ENCODE data around the gene EXOC2.
"Not testable (repeated sequence)": the region's sequence is repeated elsewhere in the genome, so short reads cannot be mapped to it uniquely, and the experiment has no call there.

Gene EXOC2

DNA sequence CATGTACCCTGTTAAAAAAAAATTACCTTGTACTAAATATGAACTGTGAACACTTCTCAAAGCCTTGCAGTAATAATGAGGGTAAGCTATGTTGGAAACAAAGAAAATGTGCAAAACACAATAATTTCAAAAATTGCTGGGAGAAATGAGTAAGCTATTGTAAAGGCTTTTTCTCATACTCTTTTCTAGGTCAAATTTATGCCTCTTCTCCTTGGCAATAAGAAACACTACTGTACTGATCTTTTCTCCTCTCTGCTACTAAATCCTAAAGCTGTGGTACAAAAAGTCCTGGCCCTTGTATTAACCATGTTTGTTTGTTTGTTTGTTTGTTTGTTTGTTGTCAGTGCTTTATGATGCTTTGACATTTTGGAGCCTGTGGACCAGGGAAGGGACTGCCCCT, 18.5 kb downstream of the EXOC2 start:
- H3K27ac ChIP-seq (ENCODE audit: low read length) = peak overlapping the region; percentile 18
- no peak overlapping the region for H3K4me3 ChIP-seq (ENCODE audit: low read length)
- H3K27me3 ChIP-seq (ENCODE audit: insufficient read depth, low read length) = no peaks in the 10 kb centered on the region
- H3K9ac ChIP-seq (ENCODE audit: low read depth, low read length) = peak overlapping the region; percentile 56; the same call in 1 of the 2 replicates
- peaks cover 6% of the 10 kb centered on the region; the same call in 1 of the 2 replicates for H3K9me3 ChIP-seq (ENCODE audit: insufficient read depth, low read depth, low read length)
- peaks cover 6% of the 10 kb centered on the region; the same call in 1 of the 2 replicates for H3K36me3 ChIP-seq (ENCODE audit: insufficient read depth, low read depth, low read length)
- peaks cover 30% of the 10 kb centered on the region for H3K4me1 ChIP-seq (ENCODE audit: insufficient read depth, low read length)

DNA sequence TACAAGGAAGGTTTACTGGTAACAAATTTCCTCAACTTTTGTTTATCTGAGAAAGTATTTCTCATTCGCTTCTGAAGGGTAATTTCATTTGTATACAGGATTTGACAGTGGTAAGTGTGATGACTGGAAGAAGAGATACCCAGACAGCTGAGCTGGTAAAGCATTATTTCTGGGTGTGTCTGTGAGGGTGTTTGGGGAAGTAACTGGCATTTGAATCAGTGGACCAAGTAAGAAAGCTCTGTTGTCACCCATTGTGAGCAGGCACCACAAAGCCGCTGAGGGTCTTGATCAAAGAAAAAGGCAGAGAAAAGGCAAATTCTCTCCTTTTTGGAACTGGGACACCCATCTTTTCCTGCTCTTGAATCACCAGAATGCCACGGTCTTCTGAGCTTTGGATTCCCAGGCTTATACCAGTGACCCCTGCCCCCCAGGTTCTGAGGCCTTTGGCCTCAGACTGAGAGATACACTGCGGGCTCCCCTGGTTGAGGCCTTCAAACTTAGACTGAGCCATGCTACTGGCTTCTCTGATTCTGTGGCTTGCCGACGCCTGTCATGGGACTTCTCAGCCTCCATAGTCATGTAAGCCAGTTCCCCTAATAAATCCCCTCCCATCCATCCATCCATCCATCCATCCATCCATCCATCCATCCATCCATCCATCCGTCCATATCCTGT, 25.5 kb downstream of the EXOC2 start:
- Histone ChIP-seq H3K9ac (ENCODE audit: low read depth, low read length) (no peak overlapping the region), H3K36me3 (ENCODE audit: insufficient read depth, low read depth, low read length) (peaks cover 4% of the 10 kb centered on the region; the same call in 1 of the 2 replicates), H3K27ac (ENCODE audit: low read length) (no peak overlapping the region), H3K4me3 (ENCODE audit: low read length) (no peak overlapping the region), H3K4me1 (ENCODE audit: insufficient read depth, low read length) (no peaks in the 10 kb centered on the region), H3K9me3 (ENCODE audit: insufficient read depth, low read depth, low read length) (peaks cover 10% of the 10 kb centered on the region; the same call in 1 of the 2 replicates), H3K27me3 (ENCODE audit: insufficient read depth, low read length) (no peaks in the 10 kb centered on the region)

DNA sequence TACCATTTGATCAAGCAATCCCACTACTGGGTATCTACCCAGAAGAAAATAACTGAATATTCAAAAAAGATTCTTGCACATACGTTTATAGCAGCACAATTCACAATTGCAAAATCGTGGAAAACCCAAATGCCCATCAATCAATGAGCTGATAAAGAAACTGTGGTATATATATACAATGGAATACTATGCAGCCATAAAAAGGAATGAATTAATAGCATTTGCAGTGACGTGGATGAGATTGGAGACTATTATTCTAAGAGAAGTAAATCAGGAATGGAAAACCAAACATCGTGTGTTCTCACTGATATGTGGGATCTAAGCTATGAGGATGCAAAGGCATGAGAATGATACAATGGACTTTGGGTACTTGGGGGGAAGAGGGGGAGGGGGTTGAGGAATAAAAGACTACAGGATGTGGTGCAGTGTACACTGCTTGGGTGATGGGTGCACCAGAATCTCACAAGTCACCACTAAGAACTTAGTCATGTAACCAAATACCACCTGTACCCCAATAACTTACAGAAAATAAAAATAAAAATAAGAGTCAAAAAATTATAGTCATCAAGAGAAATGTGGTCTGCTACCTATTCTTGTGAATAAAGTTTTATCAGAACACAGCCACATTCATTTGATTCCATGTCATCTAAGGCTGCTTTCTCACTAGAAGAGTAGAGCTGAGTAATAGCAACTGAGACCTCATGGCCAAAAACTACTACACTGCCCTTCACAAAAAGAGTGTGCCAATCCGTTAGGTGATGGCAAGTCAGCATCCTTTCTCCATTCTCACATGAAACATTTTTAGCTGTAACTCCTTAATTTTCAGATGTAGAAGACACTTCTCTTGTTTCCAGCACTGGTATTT, 27.3 kb downstream of the EXOC2 start:
- H3K9me3 ChIP-seq (ENCODE audit: insufficient read depth, low read depth, low read length) = peaks cover 5% of the 10 kb centered on the region; the same call in 1 of the 2 replicates
- H3K27me3 ChIP-seq (ENCODE audit: insufficient read depth, low read length) = no peaks in the 10 kb centered on the region
- no peak overlapping the region for H3K27ac ChIP-seq (ENCODE audit: low read length)
- peaks cover 6% of the 10 kb centered on the region; the same call in 1 of the 2 replicates for H3K4me1 ChIP-seq (ENCODE audit: insufficient read depth, low read length)
- no peak overlapping the region for H3K9ac ChIP-seq (ENCODE audit: low read depth, low read length)
- no peak overlapping the region for H3K4me3 ChIP-seq (ENCODE audit: low read length)
- no peaks in the 10 kb centered on the region for H3K36me3 ChIP-seq (ENCODE audit: insufficient read depth, low read depth, low read length)

DNA sequence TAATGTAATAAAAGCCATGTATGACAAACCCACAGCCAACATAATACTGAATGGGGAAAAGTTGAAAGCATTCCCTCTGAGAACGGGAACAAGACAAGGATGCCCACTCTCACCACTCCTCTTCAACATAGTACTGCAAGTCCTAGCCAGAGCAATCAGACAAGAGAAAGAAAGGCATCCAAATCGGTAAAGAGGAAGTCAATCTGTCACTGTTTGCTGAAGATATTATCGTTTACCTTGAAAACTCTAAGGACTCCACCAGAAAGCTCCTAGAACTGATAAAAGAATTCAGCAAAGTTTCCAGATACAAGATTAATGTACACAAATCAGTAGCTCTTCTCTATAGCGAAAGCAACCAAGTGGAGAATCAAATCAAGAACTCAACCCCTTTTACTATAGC, 29.2 kb downstream of the EXOC2 start:
- not testable (repeated sequence) for H3K9me3 ChIP-seq (ENCODE audit: insufficient read depth, low read depth, low read length); H3K9ac ChIP-seq (ENCODE audit: low read depth, low read length); H3K27me3 ChIP-seq (ENCODE audit: insufficient read depth, low read length); H3K36me3 ChIP-seq (ENCODE audit: insufficient read depth, low read depth, low read length); H3K4me3 ChIP-seq (ENCODE audit: low read length); H3K27ac ChIP-seq (ENCODE audit: low read length)
- H3K4me1 ChIP-seq (ENCODE audit: insufficient read depth, low read length) = peaks cover 21% of the 10 kb centered on the region

DNA sequence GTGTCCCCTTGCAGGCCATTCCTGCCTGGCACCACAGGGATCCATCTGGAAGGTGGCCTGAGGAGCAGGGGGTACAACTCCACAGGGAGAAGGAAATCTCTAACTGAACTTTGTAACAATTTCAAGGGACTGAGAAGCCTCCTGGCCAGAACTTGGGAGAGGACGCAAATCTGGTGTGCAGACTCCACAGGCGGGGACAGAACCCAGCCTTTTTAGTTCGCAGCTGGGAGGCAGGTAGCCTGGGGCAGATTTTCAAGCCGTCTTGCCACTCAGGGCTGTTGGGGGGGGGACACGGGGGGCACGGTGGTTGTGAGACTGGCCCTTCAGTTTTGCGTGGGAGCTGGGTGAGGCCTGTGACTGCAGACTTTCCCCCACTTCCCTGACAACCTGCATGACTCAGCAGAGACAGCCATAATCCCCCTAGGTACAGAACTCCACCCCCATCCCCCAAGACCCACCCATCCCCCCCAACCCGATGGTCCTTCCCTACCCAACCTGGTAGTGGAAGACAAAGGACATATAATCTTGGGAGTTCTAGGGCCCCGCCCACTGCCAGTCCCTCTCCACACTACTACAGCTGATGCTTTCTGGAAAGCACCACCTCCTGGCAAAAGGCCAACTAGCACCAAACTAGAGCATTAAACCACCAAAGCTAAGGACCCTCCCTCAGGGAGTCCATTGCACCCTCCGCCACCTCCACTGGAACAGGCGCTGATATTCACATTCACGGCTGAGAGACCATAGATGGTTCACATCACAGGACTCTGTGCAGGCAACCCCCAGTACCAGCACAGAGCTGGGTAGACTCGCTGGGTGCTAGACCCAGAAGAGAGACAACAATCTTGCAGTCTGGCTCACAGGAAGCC, 33.0 kb downstream of the EXOC2 start:
- H3K36me3 ChIP-seq (ENCODE audit: insufficient read depth, low read depth, low read length) = no peaks in the 10 kb centered on the region
- H3K27ac ChIP-seq (ENCODE audit: low read length) = peak overlapping the region; percentile 94
- no peaks in the 10 kb centered on the region for H3K27me3 ChIP-seq (ENCODE audit: insufficient read depth, low read length)
- H3K9ac ChIP-seq (ENCODE audit: low read depth, low read length) = peak overlapping the region; percentile 91
- peak overlapping the region; percentile 24; the same call in 1 of the 2 replicates for H3K4me3 ChIP-seq (ENCODE audit: low read length)
- H3K4me1 ChIP-seq (ENCODE audit: insufficient read depth, low read length) = peaks cover 36% of the 10 kb centered on the region
- H3K9me3 ChIP-seq (ENCODE audit: insufficient read depth, low read depth, low read length) = no peaks in the 10 kb centered on the region

DNA sequence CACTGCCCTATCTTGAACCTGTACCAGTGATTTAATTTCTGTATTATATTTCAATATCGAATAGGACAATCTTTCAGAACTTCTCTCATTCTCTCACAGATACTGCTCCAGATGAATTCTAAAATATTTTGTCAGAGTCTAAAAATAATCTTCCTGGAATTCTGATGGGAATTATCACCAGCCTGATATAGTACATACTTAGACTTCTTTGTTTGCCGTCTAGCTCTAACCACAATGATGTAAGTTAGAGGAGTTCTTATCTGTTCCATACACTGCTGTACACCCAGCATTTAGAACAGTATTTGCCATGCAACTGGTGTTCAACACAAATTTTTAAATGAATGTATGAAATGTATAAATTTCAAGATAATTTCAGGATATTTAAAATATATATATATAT, 34.7 kb downstream of the EXOC2 start:
- no peaks in the 10 kb centered on the region for H3K9me3 ChIP-seq (ENCODE audit: insufficient read depth, low read depth, low read length)
- H3K9ac ChIP-seq (ENCODE audit: low read depth, low read length) = no peak overlapping the region
- peaks cover 39% of the 10 kb centered on the region for H3K4me1 ChIP-seq (ENCODE audit: insufficient read depth, low read length)
- no peaks in the 10 kb centered on the region for H3K27me3 ChIP-seq (ENCODE audit: insufficient read depth, low read length)
- no peaks in the 10 kb centered on the region for H3K36me3 ChIP-seq (ENCODE audit: insufficient read depth, low read depth, low read length)
- H3K27ac ChIP-seq (ENCODE audit: low read length) = no peak overlapping the region
- H3K4me3 ChIP-seq (ENCODE audit: low read length) = no peak overlapping the region

DNA sequence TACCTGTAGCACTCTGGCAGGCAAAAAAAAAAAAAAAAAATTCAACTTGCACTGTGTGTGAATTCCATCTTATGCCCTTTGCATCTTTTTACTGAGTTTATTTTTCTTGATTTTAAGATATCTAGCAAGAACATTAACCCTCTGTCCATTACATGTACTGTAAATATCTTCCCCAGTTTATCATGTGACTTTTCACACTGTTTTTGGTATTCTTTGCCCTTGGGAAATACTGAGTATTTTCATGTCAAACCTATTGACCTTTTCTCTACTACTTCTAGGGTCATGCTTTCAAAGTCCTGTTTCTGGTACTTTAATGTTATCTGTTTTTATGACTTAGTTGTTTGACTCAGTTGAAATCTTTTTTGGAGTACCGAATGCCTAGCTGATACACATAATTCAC, 35.2 kb downstream of the EXOC2 start:
- H3K27ac ChIP-seq (ENCODE audit: low read length) = no peak overlapping the region
- H3K9ac ChIP-seq (ENCODE audit: low read depth, low read length) = no peak overlapping the region
- H3K27me3 ChIP-seq (ENCODE audit: insufficient read depth, low read length) = no peaks in the 10 kb centered on the region
- no peaks in the 10 kb centered on the region for H3K36me3 ChIP-seq (ENCODE audit: insufficient read depth, low read depth, low read length)
- no peak overlapping the region for H3K4me3 ChIP-seq (ENCODE audit: low read length)
- no peaks in the 10 kb centered on the region for H3K9me3 ChIP-seq (ENCODE audit: insufficient read depth, low read depth, low read length)
- H3K4me1 ChIP-seq (ENCODE audit: insufficient read depth, low read length) = peaks cover 39% of the 10 kb centered on the region

DNA sequence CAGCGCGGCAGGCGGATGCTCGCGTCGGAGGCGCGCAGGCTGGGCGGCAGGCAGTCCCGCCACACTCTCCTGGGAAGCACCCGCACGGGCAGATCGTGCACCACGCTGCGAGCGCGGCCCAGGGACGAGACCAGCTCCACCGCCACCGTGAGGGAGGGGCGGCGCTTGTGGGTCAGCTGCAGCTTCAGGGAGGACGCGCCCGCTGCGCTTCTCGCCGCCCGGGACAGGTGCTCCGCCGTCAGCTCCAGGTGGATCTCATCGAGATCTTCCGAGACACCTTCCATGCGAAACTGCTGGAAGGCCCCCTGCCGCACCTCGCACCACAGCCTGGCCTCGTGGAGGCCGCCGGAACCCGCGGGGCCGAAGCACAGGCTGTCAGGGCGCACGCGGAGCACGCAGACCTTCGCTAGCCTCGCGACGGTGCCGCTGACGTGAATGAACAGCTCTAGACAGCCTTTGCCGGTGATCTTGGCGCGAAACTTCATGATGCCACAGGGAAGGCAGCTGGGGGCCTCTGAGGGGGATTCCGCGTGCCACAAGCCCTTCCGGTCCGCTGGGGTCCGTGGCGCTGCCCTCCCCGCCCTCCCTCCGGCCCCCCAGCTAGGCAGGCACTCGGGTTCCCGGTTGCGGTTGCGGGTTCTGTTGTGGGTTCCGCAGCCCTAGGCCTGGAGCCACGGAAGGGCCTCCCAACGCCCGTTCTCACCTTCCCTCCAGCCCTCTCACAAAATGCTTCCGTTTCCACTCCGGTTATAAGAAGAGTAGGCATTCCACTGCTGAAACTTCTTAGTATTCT, 36.3 kb downstream of the EXOC2 start, which contains the start of gene HUS1B:
Gene HUS1B, minus strand, starts transcription at position 641 of the 793 bp plus-strand sequence. Its CDS starts 156 bp downstream, at position 485.
- H3K27ac ChIP-seq (ENCODE audit: low read length) = no peak within 1 kb of the TSS
- H3K4me3 ChIP-seq (ENCODE audit: low read length) = no peak within 1 kb of the TSS
- no peaks in the 10 kb centered on the region for H3K27me3 ChIP-seq (ENCODE audit: insufficient read depth, low read length)
- peaks cover 39% of the 10 kb centered on the region for H3K4me1 ChIP-seq (ENCODE audit: insufficient read depth, low read length)
- no peaks in the 10 kb centered on the region for H3K36me3 ChIP-seq (ENCODE audit: insufficient read depth, low read depth, low read length)
- no peak within 1 kb of the TSS for H3K9ac ChIP-seq (ENCODE audit: low read depth, low read length)
- no peaks in the 10 kb centered on the region for H3K9me3 ChIP-seq (ENCODE audit: insufficient read depth, low read depth, low read length)

DNA sequence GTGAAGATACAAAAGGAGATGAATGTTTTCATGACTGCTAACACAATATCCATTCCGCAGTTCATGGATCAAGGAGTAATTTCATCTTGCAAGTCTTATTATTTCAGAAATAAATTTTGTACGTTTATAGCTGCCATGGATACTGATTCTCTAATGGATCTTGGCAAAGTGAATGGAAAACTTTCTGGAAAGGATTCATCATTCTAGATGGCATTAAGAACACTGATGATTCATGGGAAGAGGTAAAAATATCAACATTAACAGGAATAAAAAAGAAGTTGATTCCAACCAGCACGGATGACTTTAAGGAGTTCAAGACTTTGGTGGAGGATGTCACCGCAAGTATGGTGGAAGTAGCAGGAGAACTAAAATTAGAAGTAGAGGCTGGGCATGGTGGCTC, 38.8 kb downstream of the EXOC2 start:
- no peak overlapping the region for H3K27ac ChIP-seq (ENCODE audit: low read length)

DNA sequence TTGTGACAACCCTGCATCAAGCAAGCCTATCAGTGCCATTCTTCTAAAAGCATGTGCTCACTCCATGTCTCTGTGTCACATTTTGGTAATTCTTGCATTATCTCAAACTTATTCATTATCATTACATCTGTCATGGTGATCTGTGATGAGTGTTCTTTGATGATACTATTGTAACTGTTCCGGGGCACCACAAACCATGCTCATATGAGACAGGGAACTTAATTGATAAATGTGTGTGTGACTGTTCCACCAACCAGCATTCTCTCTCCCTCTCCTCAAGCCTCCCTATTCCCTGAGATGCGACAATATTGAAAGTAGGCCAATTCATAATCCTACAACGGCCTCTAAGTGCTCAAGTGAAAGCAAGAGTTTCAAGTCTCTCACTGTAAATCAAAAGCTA, 40.1 kb downstream of the EXOC2 start:
- H3K4me1 ChIP-seq (ENCODE audit: insufficient read depth, low read length) = peaks cover 21% of the 10 kb centered on the region
- H3K9ac ChIP-seq (ENCODE audit: low read depth, low read length) = no peak overlapping the region
- no peak overlapping the region for H3K4me3 ChIP-seq (ENCODE audit: low read length)
- H3K27ac ChIP-seq (ENCODE audit: low read length) = no peak overlapping the region
- H3K27me3 ChIP-seq (ENCODE audit: insufficient read depth, low read length) = no peaks in the 10 kb centered on the region
- H3K36me3 ChIP-seq (ENCODE audit: insufficient read depth, low read depth, low read length) = no peaks in the 10 kb centered on the region
- no peaks in the 10 kb centered on the region for H3K9me3 ChIP-seq (ENCODE audit: insufficient read depth, low read depth, low read length)

More for the DNA sequence above, 38.8 kb downstream of the EXOC2 start:
- H3K9ac ChIP-seq (ENCODE audit: low read depth, low read length) = no peak overlapping the region
- H3K4me3 ChIP-seq (ENCODE audit: low read length) = no peak overlapping the region
- no peaks in the 10 kb centered on the region for H3K9me3 ChIP-seq (ENCODE audit: insufficient read depth, low read depth, low read length)
- no peaks in the 10 kb centered on the region for H3K36me3 ChIP-seq (ENCODE audit: insufficient read depth, low read depth, low read length)
- H3K4me1 ChIP-seq (ENCODE audit: insufficient read depth, low read length) = peaks cover 29% of the 10 kb centered on the region
- no peaks in the 10 kb centered on the region for H3K27me3 ChIP-seq (ENCODE audit: insufficient read depth, low read length)

Data from iPS-20b (cell line).